Hepatocyte (in vitro differentiated cells): ENCODE measurements around the gene INSYN1.

ENCODE experiments used
- CTCF ChIP-seq: fragments of 200-600 bp; sonication (generic); IDR thresholded peaks from 2 replicates; pipeline ENCODE4 v1.5.1; 2016; ENCODE audit warnings: antibody characterized with exemption, mild to moderate bottlenecking; ENCODE audit not compliant: poor library complexity
- EZH2 ChIP-seq: fragments of 200-600 bp; sonication (generic); IDR thresholded peaks from 2 replicates; pipeline ENCODE4 v1.6.1; 2016; ENCODE audit warnings: antibody characterized with exemption, mild to moderate bottlenecking, borderline replicate concordance

- no peak for TF ChIP-seq CTCF
- TF ChIP-seq EZH2: no peak
Observed at GRCh38 chr15:73745073-73745472, 8.1 kb downstream of the INSYN1 start.
